HG02938 (cell line): ENCODE results near the gene EPHA1.

Source experiments
- ATAC-seq: cut with Tn5 transposase; IDR thresholded peaks from one replicate; pipeline ENCODE4 v1.9.1; 2021; ENCODE audit warnings: mild to moderate bottlenecking, moderate library complexity; ENCODE audit not compliant: unreplicated experiment

Gene EPHA1

GRCh38 chr7:143352531-143353002, 56.1 kb downstream of the EPHA1 start:
- ATAC-seq, result no peak

DNA sequence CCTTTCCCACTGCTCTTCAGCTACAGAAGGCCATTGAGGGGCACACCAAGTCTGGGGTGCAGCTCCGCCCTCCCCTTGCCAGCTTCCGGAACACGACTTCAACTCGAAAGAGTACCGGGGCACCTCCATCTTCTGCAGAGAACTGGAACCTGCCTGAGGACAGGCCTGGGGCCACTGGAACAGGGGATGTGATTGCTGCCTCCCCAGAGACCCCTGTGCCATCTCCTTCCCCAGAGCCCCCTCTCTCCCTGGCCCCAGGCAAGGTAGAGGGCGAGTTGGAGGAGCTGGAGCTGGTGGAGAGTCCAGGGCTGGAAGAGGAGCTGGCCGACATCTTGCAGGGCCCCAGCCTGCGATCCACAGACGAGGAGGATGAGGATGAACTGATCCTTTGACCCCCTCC, 57.1 kb downstream of the EPHA1 start:
- no peak for ATAC-seq

- no peak for ATAC-seq
Observed at GRCh38 chr7:143351060-143351459, 57.6 kb downstream of the EPHA1 start.

GRCh38 chr7:143347950-143348349, 60.7 kb downstream of the EPHA1 start:
- no peak for ATAC-seq

- ATAC-seq, result no peak
Observed at GRCh38 chr7:143346018-143346417, 62.6 kb downstream of the EPHA1 start.

GRCh38 chr7:143345428-143345900, 63.2 kb downstream of the EPHA1 start:
- peak; percentile 95 for ATAC-seq

DNA sequence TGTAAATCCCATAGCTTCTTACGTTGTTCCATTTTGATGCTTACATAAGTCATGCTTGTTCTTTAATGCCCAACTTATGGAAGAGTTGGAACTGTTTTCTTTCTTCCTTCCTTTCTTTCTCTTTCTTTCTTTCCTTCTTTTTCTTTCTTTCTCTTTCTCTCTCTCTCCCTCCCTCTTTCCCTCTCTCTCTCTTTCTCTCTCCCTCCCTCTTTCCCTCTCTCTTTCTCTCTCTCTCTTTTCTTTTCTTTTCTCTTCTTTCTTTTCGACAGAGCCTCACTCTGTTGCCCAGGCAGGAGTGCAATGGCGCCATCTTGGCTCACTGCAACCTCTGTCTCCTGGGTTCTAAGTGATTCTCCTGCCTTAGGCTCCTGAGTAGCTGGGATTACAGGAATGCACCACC, 65.1 kb downstream of the EPHA1 start:
- ATAC-seq, result no peak

DNA sequence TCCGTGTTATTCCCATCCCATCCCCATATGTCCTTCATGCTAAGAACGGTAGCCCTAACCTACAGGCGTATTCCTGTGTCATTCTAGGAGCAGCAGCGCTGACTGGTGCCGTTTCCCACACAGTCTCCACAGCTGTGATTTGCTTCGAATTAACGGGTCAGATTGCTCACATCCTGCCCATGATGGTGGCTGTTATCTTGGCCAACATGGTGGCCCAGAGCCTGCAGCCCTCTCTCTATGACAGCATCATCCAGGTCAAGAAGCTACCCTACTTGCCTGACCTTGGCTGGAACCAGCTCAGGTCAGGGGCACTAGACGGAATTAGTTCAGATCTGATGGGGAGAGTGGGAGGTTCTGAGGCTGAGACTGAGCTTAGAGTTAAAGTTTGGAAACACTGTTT, 66.8 kb downstream of the EPHA1 start:
- ATAC-seq, result no peak
